AG08395 (cell line): Measurements from ENCODE around the gene ANO3.

ENCODE experiments used
- DNase-seq: peaks from one replicate; pipeline ENCODE4 v3.0.0; 2012; ENCODE audit warnings: mixed read lengths, low spot score

ANO3 gene

GRCh38 chr11:26493616-26494015 is 161.7 kb downstream of the ANO3 start:
- DNase-seq = no peak

DNA sequence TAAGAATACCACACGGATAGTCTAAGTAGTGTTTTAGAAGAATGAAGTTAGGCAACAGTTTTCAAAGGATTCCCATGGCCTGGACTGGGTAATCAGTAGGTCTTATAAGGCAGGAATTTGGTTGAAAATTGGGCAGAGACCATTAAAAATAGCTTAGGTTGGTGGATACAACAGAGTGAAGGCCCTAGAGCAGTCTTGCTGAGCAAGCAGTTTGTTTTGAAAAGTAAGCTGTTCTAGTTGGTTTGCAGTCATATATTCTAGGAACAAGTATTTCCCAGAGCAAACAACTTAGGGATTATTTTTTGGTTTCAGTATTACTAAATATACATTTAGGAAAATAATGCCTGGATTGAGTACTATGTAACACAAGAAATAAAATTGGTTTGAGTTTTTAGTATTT is 175.3 kb downstream of the ANO3 start:
- DNase-seq = no peak

DNA sequence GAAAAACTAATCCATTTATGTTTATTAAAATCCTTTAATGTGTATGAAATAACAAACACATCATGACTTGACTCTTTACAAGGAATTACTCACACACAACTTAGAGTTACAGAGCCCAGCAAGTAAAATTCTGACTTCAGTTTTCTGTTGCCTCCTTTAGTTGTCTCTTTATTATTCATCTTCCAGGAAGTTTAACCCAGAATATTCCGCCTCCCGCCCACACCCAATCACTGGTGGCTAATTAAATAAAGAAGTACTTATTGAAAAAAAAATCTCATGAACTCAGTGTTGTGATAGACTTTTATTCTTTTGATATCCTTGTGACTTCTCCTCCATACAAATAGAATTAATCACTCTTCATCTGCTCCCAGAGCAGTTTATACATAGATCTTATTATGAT is 178.2 kb downstream of the ANO3 start:
- no peak for DNase-seq

- no peak for DNase-seq
Measured at GRCh38 chr11:26510756-26511155, 178.8 kb downstream of the ANO3 start.

GRCh38 chr11:26512196-26512595 is 180.3 kb downstream of the ANO3 start:
- DNase-seq = no peak

DNA sequence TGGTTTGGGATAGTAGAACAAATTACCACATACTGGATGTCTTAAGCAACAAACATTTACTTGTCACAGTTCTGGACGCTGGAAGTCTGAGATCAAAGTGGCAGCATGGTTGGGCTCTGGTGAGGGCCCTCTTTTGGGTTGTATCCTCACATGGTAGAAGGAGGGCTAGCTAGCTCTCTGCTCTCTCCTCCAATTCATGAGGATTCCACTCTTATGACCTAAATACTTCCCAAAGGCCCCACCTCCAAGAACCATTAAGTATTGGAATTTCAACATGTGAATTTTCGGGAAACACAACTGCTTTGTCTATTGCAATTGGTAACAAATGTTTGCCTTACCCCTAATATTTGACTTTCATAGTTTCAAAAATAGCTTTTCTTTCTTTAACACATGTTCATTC is 187.5 kb downstream of the ANO3 start:
- no peak for DNase-seq

- no peak for DNase-seq
Measured at GRCh38 chr11:26522912-26523610, 191.1 kb downstream of the ANO3 start.

GRCh38 chr11:26527685-26528084 is 195.8 kb downstream of the ANO3 start:
- no peak for DNase-seq

- DNase-seq = no peak
Measured at GRCh38 chr11:26537341-26537740, 205.4 kb downstream of the ANO3 start.

DNA sequence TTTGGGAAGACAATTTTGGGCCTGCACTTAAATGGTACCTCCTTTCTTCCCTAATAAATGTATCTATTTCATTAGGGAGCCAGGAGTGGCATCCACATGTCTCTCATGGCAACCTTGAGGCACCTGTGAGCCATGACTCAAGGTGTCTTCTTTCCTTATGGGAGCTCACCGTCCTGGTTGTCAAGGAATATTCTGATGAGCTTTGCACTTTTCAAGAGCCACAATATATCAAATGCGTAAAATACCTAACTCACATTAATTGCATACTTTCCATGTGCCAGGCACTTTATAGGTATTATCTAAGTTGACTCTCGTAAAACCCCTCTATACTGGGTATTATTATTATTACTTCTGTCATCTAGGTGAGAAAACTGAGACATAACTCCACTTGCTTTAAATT is 207.6 kb downstream of the ANO3 start:
- DNase-seq = no peak

GRCh38 chr11:26541870-26542269 is 209.9 kb downstream of the ANO3 start:
- DNase-seq = no peak

GRCh38 chr11:26549176-26549575 is 217.2 kb downstream of the ANO3 start:
- DNase-seq = no peak

GRCh38 chr11:26550022-26550421 is 218.1 kb downstream of the ANO3 start:
- no peak for DNase-seq

DNA sequence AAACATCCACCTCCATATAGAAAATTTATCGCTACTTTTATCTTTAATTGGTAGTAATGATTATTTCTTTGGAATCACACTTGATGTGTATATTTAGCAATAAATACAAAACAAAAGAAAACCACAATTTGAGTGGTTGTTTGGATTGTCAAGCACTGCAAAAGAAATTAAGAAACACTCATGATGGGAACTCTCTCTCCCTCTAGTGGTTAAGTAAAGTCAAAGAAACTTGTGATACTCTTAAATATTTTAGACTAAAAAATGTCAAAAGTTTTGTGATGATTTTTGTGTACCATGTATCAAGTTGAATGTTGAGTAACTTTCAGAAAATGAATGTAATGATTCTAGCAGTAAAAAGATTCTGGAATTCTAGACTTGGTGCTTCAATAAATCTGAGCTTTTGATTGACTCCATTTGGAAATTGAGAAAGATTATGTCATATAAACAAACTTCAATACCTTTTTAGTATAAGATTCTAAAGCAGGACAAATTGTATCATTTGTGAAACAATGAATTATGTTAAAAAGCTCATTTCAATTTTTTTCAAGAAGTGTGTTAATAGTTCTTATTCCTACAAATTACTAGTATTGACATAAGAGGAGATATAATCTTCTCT is 219.4 kb downstream of the ANO3 start:
- no peak for DNase-seq

DNA sequence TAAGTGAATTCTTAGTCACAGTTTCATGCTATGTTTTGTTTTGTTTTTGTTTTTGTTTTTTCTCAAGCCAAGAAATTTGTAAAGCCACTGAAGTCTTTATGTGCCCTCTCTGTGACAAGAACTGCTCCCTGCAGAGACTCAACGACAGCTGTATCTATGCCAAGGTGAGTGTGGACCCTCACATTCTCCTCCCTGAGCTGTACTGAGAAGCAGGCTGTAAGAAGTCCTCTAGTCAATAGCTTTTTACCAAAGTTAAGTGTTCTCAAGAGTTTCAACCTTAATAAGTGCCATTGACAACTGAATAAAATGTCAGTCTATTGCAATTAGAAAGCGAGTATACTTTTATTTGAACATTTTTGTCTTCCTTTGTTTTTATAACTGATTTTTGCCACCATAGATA is 221.3 kb downstream of the ANO3 start:
- no peak for DNase-seq

DNA sequence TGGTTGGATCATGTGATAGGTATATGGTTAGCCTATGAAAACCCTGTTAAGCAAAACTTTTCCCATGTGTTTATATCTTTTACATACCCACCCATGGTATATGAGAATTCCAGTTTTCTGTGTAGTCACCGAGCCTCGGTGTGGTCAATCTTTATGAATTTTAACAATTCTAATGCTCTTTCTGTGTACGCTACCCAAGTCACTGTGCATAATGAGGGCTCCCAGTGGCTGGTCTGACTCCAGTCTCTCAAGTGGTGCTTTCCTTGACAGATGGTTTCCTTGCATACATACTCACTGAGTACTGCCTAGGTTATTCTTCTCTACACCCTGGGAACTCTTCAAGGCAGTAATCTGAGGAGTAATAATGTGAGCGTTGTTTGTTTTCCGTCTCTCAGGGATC is 222.5 kb downstream of the ANO3 start:
- no peak for DNase-seq

- DNase-seq = no peak
Measured at GRCh38 chr11:26556582-26556981, 224.7 kb downstream of the ANO3 start.

- DNase-seq = no peak
Measured at GRCh38 chr11:26557666-26558065, 225.7 kb downstream of the ANO3 start.

GRCh38 chr11:26558190-26558589 is 226.3 kb downstream of the ANO3 start:
- no peak for DNase-seq

DNA sequence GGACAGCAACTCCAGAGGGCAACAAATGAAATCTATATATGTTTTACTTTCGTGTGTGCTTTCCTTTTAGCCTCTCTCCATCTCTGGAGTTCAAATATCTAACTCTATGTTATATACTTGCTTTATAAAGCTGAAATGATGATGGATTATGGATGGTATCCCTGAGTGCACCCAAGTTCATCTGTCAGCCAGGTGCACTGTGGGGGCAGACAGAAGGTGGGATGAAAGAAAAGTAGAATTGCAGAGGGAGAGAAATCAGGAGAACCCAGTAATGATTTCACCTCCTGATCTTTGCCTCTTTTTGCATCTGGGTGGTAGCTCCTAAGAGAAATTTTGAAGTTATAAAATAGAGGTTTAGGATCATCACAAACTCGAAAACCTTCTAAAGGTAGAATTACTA is 237.7 kb downstream of the ANO3 start:
- DNase-seq = no peak

GRCh38 chr11:26571861-26572654 is 240.1 kb downstream of the ANO3 start, which contains the start of gene MUC15:
Gene MUC15, minus strand, starts transcription at chr11:26572263. Its CDS starts 5,169 bp downstream, at chr11:26567094.
- DNase-seq = no peak

DNA sequence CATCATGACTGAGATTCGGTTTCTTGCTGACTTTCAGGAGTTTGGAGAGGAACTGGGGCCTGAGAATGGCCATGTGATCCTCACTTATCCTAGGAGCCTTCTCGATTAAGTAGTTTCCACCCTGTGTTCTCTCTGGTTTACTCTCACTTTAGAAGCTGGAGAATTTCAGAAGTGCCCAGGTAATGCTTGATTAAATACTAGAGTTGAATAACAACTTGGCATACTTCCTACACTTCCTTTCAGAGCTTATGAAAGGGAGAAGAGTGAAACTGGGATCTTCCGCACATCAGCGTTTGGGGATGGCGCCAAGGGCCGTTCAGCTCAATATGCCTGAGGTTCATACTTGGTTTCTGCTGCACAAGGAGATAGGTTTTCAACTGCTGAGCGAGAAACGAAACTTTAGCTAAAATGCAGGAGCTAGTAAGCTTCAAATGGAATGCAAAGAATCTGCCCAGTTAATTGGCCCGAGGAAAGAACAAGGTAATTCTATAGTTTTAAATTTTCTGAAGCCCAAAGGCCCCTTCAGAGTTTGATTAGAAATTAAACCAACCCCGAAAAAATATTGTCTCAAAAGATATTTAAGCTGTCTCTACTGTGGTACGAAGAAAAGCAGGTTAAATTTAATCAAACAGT is 241.0 kb downstream of the ANO3 start:
- DNase-seq = no peak

DNA sequence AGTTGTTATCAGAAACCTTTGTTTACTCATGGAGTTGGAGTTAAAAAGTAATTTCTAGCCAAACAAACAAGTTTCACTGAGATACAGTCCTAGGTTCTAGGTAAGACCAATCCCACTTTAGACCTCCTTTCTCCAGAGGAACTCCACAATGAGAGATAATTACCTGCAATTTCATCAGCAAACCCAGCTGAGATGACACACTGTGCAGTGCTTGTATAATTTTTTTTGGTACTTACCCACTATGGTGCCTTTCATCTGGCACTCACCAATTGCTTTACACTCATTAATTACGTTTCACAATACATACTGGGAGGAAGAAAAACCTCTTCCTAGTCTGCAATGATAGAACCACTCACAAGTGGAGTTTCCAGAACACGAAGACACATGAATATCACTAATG is 242.0 kb downstream of the ANO3 start:
- DNase-seq = no peak
